Activated naive CD8-positive, alpha-beta T cell treated with anti-CD3 and anti-CD28 coated beads for 36 hours (primary cell): Measurements from ENCODE around the gene DMRTC1B. TPM values are rescaled to one million over a fixed set of nuclear protein-coding genes. Genes with fewer than 3 reads are reported as not detected.
"Not testable (repeated sequence)": the region's sequence is repeated elsewhere in the genome, so short reads cannot be mapped to it uniquely, and the experiment has no call there.

Source experiments
- DNase-seq: peaks from one replicate; pipeline ENCODE4 v3.0.0; 2021
- H3K27ac Mint-ChIP-seq: one replicate; pipeline ENCODE4 v1.8.0; 2022; ENCODE audit warnings: mild to moderate bottlenecking, moderate library complexity, mixed read lengths
- H3K27me3 Mint-ChIP-seq: one replicate; pipeline ENCODE4 v1.8.0; 2022; ENCODE audit warnings: mild to moderate bottlenecking, mixed read lengths
- H3K36me3 Mint-ChIP-seq: one replicate; pipeline ENCODE4 v1.8.0; 2021; ENCODE audit warnings: mild to moderate bottlenecking, mixed read lengths
- H3K4me1 Mint-ChIP-seq: one replicate; pipeline ENCODE4 v1.8.0; 2021; ENCODE audit warnings: mixed read lengths
- H3K4me3 Mint-ChIP-seq: one replicate; pipeline ENCODE4 v1.8.0; 2022; ENCODE audit warnings: mild to moderate bottlenecking, moderate library complexity, mixed read lengths
- H3K9me3 Mint-ChIP-seq: one replicate; pipeline ENCODE4 v1.8.0; 2022; ENCODE audit warnings: mixed read lengths
- total RNA-seq, 2 experiments: library from RNA; stranded (reverse); gene quantifications; one replicate each; pipeline ENCODE4 v1.2.3, GENCODE V29; 2021

DMRTC1B gene
- total RNA-seq, 2 experiments from 2014 or later: not detected

DNA sequence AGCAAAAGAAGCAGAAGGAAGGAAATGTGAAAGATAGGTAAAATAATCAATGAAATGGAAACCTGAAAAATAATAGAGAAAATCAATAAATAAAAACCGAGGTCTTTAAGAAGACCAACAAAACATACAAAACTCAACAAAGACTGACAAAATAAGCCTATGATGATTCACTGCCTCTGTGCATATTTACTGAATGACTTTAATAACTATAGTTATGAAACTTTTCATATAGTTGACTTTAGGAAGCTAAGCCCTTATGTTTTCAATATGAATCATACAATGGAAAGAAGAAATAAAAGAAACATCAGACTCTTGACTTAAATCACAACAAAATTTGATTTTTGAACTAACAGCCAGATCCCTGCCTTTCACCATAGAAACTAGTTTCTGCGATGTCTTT is 60.8 kb downstream of the DMRTC1B start:
- not testable (repeated sequence) for H3K9me3 Mint-ChIP-seq, DNase-seq, H3K27me3 Mint-ChIP-seq, H3K4me3 Mint-ChIP-seq, H3K4me1 Mint-ChIP-seq, H3K27ac Mint-ChIP-seq, H3K36me3 Mint-ChIP-seq

DNA sequence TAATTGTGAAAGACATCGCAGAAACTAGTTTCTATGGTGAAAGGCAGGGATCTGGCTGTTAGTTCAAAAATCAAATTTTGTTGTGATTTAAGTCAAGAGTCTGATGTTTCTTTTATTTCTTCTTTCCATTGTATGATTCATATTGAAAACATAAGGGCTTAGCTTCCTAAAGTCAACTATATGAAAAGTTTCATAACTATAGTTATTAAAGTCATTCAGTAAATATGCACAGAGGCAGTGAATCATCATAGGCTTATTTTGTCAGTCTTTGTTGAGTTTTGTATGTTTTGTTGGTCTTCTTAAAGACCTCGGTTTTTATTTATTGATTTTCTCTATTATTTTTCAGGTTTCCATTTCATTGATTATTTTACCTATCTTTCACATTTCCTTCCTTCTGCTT is 106.2 kb downstream of the DMRTC1B start:
- H3K27ac Mint-ChIP-seq, H3K4me3 Mint-ChIP-seq, H3K27me3 Mint-ChIP-seq, DNase-seq, H3K9me3 Mint-ChIP-seq, H3K36me3 Mint-ChIP-seq, H3K4me1 Mint-ChIP-seq: not testable (repeated sequence)

DNA sequence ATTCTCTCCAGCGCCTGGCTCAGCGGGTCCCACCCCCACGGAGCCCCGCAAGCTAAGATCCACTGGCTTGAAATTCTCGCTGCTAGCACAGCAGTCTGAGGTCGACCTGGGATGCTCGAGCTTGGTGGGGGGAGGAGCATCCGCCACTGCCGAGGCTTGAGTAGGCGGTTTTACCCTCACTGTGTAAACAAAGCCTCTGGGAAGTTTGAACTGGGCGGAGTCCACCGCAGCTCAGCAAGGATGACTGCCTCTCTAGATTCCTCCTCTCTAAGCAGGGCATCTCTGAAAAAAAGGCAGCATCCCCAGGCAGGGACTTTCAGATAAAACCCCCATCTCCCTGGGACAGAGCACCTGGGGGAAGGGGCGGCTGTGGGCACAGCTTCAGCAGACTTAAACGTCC is 113.0 kb downstream of the DMRTC1B start:
- H3K9me3 Mint-ChIP-seq, H3K36me3 Mint-ChIP-seq, H3K27ac Mint-ChIP-seq, DNase-seq, H3K4me1 Mint-ChIP-seq, H3K27me3 Mint-ChIP-seq, H3K4me3 Mint-ChIP-seq: not testable (repeated sequence)

Other genes with a start within 250 kb of the DMRTC1B start
- gene HDAC8, start 204.0 kb upstream of the DMRTC1B start, total RNA-seq: 10 to 100 TPM; 17.9 to 19.2 TPM
- gene PHKA1, start 62.6 kb upstream of the DMRTC1B start, total RNA-seq: 10 to 100 TPM in 1 of 2 experiments, 1 to 10 TPM in 1; 9.7 to 10.2 TPM
- gene FAM236B, start 5.8 kb downstream of the DMRTC1B start, total RNA-seq: not detected
- not detected for gene FAM236D, start 31.3 kb downstream of the DMRTC1B start, total RNA-seq
- gene FAM236C, start 135.7 kb downstream of the DMRTC1B start, total RNA-seq: not detected
- not detected for gene FAM236A, start 161.3 kb downstream of the DMRTC1B start, total RNA-seq
- gene DMRTC1, start 166.9 kb downstream of the DMRTC1B start, total RNA-seq: not detected
- gene PABPC1L2B, start 226.0 kb downstream of the DMRTC1B start, total RNA-seq: not detected